GM21423 (cell line): ENCODE results near the gene ECE1.

ENCODE experiments used
- ATAC-seq: cut with Tn5 transposase; IDR thresholded peaks from one replicate; pipeline ENCODE4 v1.9.1; 2021; ENCODE audit warnings: mild to moderate bottlenecking, moderate library complexity; ENCODE audit not compliant: unreplicated experiment

The ECE1 gene

GRCh38 chr1:21289700-21290545 lies at the start of gene ECE1:
ECE1 (minus strand) TSS chr1:21290463; CDS start chr1:21290414, 49 bp downstream.
- no peak for ATAC-seq

GRCh38 chr1:21339356-21340229 lies 49.3 kb upstream of the ECE1 start:
- no peak for ATAC-seq

- no peak for ATAC-seq
These were observed 48.5 kb upstream of the ECE1 start for GRCh38 chr1:21338573-21339355.

- ATAC-seq = no peak
These were observed 47.8 kb upstream of the ECE1 start for GRCh38 chr1:21337928-21338572.

- ATAC-seq = no peak
These were observed 47.2 kb upstream of the ECE1 start for GRCh38 chr1:21337454-21337927.

- no peak for ATAC-seq
These were observed 46.8 kb upstream of the ECE1 start for GRCh38 chr1:21337010-21337437.

- ATAC-seq = no peak
These were observed 45.5 kb upstream of the ECE1 start for GRCh38 chr1:21335750-21336224.

GRCh38 chr1:21335088-21335691 lies 44.9 kb upstream of the ECE1 start:
- no peak for ATAC-seq

GRCh38 chr1:21334214-21335087 lies 44.2 kb upstream of the ECE1 start:
- peak; percentile 74 for ATAC-seq

GRCh38 chr1:21333824-21334213 lies 43.6 kb upstream of the ECE1 start:
- no peak for ATAC-seq

GRCh38 chr1:21332554-21333311 lies 42.5 kb upstream of the ECE1 start:
- ATAC-seq = no peak

GRCh38 chr1:21331752-21332478 lies 41.7 kb upstream of the ECE1 start:
- ATAC-seq = no peak

- ATAC-seq = no peak
These were observed 40.3 kb upstream of the ECE1 start for GRCh38 chr1:21330544-21330943.

- no peak for ATAC-seq
These were observed 39.1 kb upstream of the ECE1 start for GRCh38 chr1:21329209-21329844.

GRCh38 chr1:21327566-21328323 lies 37.5 kb upstream of the ECE1 start:
- no peak for ATAC-seq

- ATAC-seq = no peak
These were observed 36.6 kb upstream of the ECE1 start for GRCh38 chr1:21326861-21327344.
